Adrenal gland (tissue), 5 donors: ENCODE data around the gene LYPD6.

Source experiments
- POLR2A ChIP-seq, 2 donors: fragments of 450-650 bp; IDR thresholded peaks; one replicate each; pipeline ENCODE4 v1.6.1; 2017; ENCODE audit warnings: antibody characterized with exemption in 2 of 2, mild to moderate bottlenecking in 2 of 2, moderate library complexity in 1 of 2
- TF ChIP-seq, protein P1 (sequence below), 6 experiments: fragments of 450-650 bp in 4 of 6; fragments of 200-600 bp in 2 of 6; sonication (generic) in 1 of 6; IDR thresholded peaks; 1 replicate in 5 of 6; 2 replicates in 1 of 6; pipeline versions ENCODE4 v1.5.1 to v1.8.0; 2016 to 2021; ENCODE audit warnings: antibody characterized with exemption in 6 of 6, mild to moderate bottlenecking in 2 of 6, moderate library complexity in 1 of 6
- donor health status: DM: no; HTN: no; CAD: no.

DNA sequence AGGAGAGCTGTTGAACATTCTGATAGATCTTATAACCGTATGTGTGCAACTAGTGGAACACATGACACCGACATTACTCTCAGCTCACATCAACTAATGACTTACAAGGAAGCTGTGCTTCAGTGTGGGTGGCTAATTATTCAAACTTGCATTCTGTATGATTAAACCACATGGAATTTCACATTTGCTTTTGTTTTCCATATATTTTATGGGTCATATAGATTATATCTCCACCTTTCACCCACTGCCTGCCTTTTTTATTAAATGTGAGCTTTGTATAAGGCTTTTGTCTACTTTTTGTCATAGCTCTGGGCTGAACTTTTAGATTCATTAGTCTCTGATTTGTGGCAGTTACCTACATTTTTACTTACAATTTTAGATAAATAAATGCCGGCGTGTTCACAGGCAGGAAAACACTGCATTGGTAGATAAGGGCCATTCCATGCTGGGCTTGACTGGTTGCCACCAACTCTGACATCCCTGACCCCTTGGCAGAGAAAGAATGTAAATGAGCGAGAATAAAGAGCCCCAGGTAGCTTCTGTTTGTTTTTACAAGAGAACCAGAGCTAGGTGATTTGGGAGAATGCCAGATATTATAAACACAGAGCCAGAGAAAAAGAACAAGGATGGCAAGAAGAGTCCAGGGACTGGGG is 35.7 kb downstream of the LYPD6 start:
- TF ChIP-seq, protein P1, sequence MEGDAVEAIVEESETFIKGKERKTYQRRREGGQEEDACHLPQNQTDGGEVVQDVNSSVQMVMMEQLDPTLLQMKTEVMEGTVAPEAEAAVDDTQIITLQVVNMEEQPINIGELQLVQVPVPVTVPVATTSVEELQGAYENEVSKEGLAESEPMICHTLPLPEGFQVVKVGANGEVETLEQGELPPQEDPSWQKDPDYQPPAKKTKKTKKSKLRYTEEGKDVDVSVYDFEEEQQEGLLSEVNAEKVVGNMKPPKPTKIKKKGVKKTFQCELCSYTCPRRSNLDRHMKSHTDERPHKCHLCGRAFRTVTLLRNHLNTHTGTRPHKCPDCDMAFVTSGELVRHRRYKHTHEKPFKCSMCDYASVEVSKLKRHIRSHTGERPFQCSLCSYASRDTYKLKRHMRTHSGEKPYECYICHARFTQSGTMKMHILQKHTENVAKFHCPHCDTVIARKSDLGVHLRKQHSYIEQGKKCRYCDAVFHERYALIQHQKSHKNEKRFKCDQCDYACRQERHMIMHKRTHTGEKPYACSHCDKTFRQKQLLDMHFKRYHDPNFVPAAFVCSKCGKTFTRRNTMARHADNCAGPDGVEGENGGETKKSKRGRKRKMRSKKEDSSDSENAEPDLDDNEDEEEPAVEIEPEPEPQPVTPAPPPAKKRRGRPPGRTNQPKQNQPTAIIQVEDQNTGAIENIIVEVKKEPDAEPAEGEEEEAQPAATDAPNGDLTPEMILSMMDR (IDR thresholded peaks at IDR 0.05), result no peak
- TF ChIP-seq POLR2A (IDR thresholded peaks at IDR 0.05), result no peak
